ENCODE data around the gene DYNC1I1.

DNA sequence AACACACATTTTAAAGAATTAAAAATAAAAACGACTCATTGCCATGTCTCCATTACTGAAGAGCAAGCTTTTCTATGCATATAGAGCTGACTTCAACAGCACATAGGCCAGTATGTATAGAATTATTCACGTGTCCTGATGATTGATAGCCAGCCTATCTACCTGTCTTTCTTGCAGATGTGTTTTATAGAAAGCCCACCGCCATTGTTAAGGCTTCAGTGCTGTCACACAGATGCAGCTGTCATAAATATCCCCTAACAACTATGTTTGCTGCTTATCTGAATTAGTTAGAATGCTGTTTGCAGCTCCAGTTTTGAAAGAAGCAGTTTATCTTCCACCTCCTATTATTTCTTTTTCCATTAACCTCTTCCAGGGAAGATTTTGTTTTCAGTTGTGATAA is 313.6 kb downstream of the DYNC1I1 start:
- TF ChIP-seq, protein P1, sequence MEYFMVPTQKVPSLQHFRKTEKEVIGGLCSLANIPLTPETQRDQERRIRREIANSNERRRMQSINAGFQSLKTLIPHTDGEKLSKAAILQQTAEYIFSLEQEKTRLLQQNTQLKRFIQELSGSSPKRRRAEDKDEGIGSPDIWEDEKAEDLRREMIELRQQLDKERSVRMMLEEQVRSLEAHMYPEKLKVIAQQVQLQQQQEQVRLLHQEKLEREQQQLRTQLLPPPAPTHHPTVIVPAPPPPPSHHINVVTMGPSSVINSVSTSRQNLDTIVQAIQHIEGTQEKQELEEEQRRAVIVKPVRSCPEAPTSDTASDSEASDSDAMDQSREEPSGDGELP (IDR thresholded peaks at IDR 0.05; ENCODE audit: borderline replicate concordance, low read depth) = no peak
- no peak for TF ChIP-seq TCF12 (IDR thresholded peaks at IDR 0.05)
- no peak for TF ChIP-seq TCF12 (CRISPR knock-in tag; IDR thresholded peaks at IDR 0.05)
- no peak for TF ChIP-seq TBL1XR1 (IDR thresholded peaks at IDR 0.05; ENCODE audit: borderline replicate concordance, low read length, partially characterized antibody)
- TF ChIP-seq, protein P2, sequence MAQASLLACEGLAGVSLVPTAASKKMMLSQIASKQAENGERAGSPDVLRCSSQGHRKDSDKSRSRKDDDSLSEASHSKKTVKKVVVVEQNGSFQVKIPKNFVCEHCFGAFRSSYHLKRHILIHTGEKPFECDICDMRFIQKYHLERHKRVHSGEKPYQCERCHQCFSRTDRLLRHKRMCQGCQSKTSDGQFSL (CRISPR knock-in tag; IDR thresholded peaks at IDR 0.05) = no peak
- TF ChIP-seq PLRG1 (conservative IDR thresholded peaks at IDR 0.05) = no peak
- no peak for TF ChIP-seq CREM (IDR thresholded peaks at IDR 0.05)
- TF ChIP-seq CREM (CRISPR knock-in tag; IDR thresholded peaks at IDR 0.05) = no peak
- no peak for TF ChIP-seq TEAD2 (CRISPR knock-in tag; IDR thresholded peaks at IDR 0.05)
- TF ChIP-seq KLF6 (CRISPR knock-in tag; IDR thresholded peaks at IDR 0.05) = no peak
- TF ChIP-seq, protein P3, sequence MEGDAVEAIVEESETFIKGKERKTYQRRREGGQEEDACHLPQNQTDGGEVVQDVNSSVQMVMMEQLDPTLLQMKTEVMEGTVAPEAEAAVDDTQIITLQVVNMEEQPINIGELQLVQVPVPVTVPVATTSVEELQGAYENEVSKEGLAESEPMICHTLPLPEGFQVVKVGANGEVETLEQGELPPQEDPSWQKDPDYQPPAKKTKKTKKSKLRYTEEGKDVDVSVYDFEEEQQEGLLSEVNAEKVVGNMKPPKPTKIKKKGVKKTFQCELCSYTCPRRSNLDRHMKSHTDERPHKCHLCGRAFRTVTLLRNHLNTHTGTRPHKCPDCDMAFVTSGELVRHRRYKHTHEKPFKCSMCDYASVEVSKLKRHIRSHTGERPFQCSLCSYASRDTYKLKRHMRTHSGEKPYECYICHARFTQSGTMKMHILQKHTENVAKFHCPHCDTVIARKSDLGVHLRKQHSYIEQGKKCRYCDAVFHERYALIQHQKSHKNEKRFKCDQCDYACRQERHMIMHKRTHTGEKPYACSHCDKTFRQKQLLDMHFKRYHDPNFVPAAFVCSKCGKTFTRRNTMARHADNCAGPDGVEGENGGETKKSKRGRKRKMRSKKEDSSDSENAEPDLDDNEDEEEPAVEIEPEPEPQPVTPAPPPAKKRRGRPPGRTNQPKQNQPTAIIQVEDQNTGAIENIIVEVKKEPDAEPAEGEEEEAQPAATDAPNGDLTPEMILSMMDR (CRISPR knock-in tag; IDR thresholded peaks at IDR 0.05) = no peak
- TF ChIP-seq, protein P4, sequence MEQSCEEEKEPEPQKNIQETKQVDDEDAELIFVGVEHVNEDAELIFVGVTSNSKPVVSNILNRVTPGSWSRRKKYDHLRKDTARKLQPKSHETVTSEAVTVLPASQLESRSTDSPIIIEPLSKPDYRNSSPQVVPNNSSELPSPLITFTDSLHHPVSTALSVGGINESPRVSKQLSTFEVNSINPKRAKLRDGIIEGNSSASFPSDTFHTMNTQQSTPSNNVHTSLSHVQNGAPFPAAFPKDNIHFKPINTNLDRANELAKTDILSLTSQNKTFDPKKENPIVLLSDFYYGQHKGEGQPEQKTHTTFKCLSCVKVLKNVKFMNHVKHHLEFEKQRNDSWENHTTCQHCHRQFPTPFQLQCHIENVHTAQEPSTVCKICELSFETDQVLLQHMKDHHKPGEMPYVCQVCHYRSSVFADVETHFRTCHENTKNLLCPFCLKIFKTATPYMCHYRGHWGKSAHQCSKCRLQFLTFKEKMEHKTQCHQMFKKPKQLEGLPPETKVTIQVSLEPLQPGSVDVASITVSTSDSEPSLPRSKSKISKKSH (CRISPR knock-in tag; IDR thresholded peaks at IDR 0.05; ENCODE audit: borderline replicate concordance) = no peak
- no peak for TF ChIP-seq ZNF446 (CRISPR knock-in tag; IDR thresholded peaks at IDR 0.05)
- TF ChIP-seq TCF7L2 (IDR thresholded peaks at IDR 0.05; ENCODE audit: low read depth, low read length) = no peak
- TF ChIP-seq JUN (CRISPR knock-in tag; IDR thresholded peaks at IDR 0.05) = no peak
- TF ChIP-seq MYC (CRISPR knock-in tag; IDR thresholded peaks at IDR 0.05; ENCODE audit: borderline replicate concordance) = no peak

Data from HepG2 (cell line).